ENCODE measurements around the gene CA12.

DNA sequence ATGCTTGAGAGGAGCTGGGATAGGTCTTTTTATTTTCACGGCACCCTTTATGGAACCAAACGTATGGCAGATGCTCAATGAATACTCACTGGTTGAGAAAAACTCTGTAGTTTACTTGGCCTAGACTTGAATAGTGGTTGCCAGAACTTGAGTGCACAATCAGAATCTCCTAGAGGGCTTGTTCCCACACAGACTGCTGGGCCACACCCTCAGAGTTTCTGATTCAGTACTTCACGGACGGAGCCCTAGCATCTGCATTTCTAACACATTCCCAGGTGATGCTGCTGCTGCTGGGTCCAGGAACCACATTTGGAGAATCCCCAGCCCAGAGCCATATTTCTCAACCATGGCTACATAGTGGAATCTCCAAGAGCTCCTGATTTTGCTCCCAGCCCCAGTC lies 24.6 kb downstream of the CA12 start:
- TF ChIP-seq, protein P1, sequence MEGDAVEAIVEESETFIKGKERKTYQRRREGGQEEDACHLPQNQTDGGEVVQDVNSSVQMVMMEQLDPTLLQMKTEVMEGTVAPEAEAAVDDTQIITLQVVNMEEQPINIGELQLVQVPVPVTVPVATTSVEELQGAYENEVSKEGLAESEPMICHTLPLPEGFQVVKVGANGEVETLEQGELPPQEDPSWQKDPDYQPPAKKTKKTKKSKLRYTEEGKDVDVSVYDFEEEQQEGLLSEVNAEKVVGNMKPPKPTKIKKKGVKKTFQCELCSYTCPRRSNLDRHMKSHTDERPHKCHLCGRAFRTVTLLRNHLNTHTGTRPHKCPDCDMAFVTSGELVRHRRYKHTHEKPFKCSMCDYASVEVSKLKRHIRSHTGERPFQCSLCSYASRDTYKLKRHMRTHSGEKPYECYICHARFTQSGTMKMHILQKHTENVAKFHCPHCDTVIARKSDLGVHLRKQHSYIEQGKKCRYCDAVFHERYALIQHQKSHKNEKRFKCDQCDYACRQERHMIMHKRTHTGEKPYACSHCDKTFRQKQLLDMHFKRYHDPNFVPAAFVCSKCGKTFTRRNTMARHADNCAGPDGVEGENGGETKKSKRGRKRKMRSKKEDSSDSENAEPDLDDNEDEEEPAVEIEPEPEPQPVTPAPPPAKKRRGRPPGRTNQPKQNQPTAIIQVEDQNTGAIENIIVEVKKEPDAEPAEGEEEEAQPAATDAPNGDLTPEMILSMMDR (IDR thresholded peaks at IDR 0.05; ENCODE audit: borderline replicate concordance, extremely low read depth, low read length, poor library complexity, severe bottlenecking), result no peak
- no peak for TF ChIP-seq EZH2 (IDR thresholded peaks at IDR 0.05; ENCODE audit: borderline replicate concordance, low read depth, low read length, severe bottlenecking)

Measured in DND-41 (cell line).